Stimulated activated CD8-positive, alpha-beta memory T cell treated with anti-CD3 and anti-CD28 coated beads, Interleukin-2, amount 100 ng/mL, for 1 hour (primary cell): ENCODE data around the gene CMTM3.
"Not testable (repeated sequence)": the region's sequence is repeated elsewhere in the genome, so short reads cannot be mapped to it uniquely, and the experiment has no call there.

Experiments used
- DNase-seq, 2 donors: peaks; one replicate each; pipeline ENCODE4 v3.0.0-alpha.2; 2020; ENCODE audit warnings: low read depth in 2 of 2

CMTM3 gene

DNA sequence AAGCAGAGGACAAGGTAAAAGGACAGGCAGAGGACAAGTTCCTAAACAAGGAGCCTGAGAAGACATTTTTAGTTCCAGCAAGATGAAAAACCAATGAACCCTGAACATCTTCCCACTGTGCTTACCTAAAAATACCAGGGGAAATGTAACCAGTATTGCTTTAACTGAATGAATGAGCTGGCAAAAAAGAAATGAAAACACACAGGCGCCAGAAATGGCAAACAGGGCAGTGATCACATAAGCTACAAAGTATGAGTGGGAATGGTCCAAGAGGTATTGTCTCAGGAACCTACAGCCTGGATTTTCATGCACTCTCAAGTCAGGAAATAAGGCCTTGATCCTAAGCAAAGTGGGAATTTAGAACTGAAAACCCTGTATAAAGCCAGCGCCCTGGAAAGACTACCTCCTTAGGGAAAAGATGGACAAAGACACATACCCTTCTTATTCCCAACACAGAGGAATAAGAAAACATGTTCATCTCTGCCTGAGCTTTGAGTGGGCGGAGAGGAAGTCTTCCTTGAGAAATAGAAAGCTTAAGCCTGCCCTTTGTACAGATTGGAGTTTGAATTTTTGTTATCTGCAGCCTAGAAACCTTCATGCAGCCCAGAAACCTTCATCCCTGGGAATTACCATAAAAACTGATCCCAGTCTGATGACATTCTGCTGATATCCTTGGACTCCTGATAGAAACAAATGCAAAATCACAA, 23.1 kb upstream of the CMTM3 start:
- DNase-seq: no peak

DNA sequence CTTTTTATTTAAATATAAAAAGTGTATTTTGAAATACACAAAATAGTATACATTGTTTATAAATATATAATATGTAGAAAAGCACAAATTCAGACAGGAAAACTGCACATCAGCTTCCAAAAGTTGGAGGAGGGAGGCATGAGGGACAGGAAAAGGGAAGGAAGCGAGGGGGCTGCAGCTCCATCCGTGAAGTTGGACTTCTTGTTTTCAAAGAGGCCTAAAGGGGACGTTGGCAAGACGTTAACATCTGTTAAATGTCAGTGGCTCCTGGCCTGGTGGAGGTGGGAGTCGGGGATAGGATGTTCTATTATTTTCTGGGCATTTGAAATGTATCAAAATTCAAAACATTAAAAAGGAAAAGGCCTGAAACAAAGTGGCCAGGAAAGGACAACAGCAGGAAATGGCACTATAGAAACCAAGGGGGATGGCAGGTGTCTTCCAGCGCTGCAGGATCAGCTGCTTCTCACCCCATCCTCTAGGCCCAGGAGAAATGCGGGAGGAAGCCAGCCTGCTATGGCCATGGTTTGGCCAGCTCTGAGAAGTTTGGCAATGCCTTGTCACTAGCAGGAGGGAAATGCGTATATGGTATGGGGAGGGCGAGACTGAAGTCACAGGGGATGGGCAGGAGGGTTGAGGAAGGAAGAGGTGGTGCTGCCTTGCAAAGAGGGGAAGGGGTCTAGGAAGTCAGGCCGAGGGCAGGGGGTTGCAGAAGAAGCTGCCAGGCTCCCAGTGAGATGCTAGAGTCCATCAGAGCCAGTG, 18.8 kb upstream of the CMTM3 start:
- no peak for DNase-seq

DNA sequence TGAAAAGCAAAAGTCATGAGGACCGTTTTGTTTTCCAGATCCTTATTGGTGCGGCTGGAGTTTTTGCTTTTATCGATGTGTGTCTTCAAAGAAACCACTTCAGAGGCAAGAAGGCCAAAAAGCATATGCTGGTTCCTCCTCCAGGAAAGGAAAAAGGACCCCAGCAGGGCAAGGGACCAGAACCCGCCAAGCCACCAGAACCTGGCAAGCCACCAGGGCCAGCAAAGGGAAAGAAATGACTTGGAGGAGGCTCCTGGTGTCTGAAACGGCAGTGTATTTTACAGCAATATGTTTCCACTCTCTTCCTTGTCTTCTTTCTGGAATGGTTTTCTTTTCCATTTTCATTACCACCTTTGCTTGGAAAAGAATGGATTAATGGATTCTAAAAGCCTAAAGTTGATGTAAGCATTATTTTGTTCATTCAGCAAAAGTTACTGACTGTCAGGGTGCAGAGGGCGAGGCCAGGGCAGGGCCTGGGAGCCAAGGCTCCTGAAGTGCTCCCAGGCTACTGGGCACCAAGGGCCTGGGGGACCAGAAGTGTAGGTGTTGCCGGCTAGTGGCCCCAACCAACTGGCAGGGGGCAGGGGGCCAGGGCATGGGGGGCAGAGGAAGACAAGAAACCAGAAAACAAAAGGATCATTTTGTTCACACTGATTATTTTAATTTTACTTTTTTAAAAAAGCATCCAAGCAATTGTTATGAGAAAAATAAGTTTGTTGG, 16.5 kb upstream of the CMTM3 start:
- DNase-seq: no peak

DNA sequence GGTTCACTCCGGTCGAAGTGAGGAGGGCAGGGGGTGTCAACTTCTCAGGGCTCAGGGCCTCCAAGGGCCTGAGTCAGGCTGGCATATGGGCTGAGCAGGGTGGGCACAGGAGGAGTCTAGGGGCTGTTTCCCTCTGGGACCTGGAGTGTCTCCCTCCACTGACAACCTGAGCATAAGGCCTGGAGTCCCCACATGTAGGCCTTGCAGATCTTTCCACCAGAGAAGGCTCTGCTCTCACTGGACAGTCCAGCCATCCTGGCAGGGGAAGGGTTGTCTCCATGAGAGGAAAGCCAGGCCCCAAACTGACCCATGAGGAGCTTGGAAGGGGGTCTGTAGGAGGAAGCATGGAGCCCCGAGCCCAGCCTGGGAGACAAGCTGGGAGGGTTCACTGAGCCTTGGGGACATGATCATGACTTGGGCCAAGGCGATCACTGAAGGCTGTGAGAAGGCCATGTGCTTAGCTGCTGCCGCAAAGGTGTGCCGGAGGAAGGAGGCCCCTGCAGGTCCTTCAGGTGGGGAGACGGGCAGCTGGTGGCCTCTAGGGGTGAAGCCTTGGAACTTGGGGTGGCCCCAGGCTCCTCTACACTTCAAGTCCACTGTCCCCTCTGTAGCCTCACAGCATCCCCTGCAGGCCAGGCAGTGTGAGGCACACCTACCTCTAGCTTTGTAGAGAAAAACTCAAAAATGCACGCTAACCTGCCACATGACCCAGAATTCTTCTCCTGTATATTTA, 15.4 kb upstream of the CMTM3 start:
- peak in 1 of 2 donors; percentile 42 for DNase-seq

DNA sequence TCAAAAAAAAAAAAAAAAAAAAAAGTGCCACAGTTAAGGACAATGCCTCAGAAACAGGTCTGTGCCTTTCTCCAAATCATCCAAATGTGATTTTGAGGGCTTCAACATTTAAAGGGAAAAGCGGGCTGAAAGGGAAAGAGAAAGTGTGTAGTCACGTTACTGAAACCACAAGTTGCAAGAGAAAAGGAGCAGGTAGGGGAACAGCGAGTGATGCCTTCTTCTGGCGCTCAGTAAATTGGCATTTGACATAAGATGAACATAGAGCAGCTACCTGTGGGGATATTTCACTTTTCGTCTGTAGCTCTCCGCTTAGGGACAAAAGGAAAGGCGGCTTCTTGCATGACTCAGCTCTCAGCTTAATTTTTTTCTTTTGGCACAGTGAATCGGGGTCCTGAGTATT, 14.2 kb upstream of the CMTM3 start:
- no peak for DNase-seq

DNA sequence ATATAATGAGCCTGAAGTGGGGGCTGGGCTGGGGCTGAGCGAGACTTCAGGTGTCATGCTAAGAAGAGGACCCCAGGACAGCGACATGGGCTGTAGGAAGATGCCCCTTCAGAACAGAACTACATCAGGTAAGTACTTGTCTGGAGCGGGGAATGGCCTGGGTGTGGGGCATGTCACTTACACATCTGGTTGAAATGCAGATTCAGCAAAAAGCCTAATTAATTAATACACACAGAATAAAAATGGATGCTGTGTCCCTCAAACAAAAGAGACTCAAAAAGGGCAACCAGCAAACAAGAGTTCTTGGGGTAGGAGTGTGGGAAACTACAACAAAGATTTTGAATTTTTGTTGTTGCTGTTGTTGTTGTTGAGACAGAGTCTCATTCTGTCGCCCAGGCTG, 13.5 kb upstream of the CMTM3 start:
- no peak for DNase-seq

DNA sequence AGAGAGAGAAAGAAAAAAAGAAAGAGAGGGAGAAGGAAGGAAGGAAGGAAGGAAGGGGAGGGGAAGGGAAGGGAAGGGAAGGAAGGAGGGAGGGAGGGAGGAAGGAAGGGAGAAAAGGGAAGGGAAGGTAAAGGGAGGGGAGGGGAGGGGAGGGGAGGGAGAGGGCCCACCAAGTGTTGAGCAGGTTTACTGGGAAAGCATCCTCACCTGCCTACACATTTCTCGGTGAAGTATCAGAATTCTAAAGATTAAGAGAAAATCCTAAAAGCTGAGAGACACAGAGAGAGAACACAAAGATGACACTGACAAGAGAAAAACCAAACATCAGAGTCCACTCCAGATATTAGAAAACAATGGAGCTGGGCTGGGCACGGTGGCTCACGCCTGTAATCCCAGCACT, 12.3 kb upstream of the CMTM3 start:
- DNase-seq: no peak

DNA sequence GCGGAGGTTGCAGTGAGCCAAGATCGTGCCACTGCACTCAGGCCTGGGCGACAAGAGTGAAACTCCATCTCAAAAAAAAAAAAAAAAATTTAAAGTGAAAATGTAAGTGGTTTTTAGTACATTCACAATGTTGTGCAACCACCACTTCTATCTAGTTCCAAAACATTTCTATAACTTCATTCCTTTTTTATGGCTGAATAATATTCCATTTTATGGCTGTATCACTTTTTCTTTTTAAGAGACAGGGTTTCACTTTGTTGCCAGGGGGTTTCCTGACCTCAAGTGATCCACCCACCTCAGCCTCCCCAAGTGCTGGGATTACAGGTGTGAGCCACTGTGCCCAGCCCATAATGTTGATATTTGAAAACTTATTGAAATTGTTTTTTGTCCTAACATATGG, 11.7 kb upstream of the CMTM3 start:
- DNase-seq: no peak

DNA sequence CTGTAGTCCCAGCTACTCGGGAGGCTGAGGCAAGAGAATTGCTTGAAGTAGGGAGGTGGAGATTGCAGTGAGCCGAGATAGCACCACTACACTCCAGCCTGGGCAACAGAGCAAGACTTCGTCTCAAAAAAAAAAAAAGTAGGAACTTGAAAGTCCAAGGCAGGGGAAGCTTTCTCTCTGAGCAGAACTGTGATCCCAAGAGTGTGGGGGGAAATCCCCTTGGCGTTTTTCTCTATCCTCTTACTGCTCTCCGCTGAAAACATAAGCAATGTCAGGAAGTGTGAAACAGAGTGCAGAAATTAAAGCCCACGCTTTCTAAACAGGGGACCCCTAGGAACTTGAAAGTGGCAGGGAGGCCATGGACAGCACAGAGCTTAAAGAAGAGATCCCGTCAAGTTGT, 9.8 kb upstream of the CMTM3 start:
- no peak for DNase-seq

DNA sequence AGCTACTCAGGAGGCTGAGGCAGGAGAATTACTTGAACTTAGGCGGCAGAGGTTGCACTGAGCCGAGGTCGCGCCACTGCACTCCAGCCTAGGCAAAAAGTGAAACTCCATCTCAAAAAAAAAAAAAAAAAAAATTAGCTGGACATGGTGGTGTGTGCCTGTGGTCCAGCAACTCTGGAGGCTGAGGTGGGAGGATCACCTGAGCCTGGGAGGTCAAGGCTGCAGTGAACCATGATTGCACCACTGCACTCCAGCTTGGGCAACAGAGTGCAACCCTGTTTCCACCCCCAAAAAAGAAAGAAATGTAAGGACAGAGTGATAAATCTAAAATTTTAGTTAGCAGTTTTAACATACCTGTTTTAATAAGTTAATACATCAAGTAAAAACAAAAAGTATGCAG, 7.9 kb upstream of the CMTM3 start:
- DNase-seq: not testable (repeated sequence)

DNA sequence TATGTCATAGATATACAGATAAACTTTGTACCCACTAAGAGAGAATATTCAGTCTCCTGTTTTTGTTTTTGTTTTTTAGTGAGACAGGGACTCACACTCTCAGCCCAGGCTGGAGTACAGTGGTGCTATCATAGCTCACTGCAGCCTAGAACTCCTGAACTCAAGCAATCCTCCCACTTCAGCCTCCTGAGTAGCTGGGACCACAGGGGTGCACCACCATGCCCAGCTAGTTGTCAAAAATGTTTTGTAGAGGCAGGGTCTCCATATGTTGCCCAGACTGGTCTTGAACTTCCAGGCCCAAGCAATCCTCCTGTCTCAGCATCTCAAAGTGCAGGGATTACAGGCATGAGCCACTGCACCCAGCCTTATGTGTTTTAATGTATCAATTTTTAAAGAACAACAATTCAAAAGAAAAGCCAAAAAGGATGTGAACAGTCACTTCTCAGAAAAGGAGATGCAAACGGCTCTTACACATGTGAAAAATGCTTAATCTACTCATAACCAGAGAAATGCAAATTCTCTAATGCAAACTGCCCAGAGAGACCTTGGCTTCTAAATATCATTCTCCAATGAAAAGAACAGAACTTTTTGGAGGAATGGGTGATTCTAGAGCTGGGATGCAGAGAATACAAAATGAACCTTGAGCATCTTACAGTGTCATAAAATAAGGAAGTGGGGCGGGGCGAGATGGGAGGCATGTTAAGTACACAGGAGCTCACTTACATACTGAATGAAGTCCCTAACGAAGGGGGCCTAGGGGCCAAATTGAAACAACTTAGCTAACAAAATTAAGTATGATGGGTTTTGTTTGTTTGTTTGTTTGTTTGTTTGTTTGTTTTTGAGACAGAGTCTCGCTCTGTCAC, 7.3 kb upstream of the CMTM3 start:
- DNase-seq: no peak

DNA sequence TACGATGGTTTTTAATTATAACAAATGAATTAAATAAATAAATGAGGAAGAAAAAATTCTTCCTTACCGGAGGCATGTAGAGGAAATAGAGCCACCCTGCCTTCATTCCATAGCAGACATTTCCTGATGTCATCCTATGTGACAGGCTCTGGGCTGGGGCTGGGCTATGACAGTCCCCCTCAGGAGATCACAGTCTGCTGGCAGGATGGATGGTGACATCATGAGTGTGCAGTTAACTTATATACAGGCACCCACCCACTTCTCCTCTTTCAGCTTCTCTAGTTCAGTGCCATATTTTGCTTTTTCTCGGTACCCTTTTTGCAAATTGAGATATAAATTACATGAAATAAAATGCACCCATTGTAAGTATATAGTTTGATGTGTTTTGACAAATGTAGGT, 6.4 kb upstream of the CMTM3 start:
- DNase-seq: no peak

DNA sequence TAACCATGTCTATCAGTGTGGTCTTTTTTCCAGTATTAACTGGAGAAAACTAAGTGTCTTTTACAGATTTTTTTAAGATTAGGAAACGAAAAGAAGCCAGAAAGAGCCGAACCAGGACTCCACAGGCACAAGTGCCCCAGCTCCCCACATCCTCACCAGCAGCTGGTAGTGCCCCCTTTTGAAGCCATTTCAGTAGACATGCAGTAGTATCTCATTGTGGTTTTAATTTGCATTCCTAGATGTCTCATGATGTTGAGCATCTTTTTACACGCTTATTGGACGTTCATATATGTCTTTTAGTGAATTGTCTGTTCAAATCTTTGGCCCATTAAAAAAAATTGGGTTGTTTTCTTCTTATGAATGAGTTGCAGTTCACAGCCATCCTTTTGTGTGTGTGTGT, 4.8 kb upstream of the CMTM3 start:
- no peak for DNase-seq

DNA sequence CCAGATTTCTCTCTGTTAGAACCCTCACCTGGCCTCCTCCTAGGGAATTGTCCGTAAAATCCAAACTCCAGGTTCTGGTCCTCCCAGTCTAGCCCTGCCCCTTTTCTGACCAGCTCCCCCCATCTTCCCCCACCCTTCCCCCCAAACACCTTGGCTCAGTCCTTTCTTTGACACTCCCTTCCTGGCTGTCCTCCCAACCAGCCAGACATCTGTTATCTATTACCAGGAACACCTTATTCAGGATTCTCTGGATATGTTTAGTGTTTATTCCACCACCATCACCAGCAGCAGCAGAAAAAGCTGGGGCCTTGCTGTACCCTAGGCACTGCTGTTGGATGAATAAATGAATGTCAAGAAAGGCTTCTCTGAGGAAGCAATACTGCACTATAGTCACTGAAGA, 4.0 kb upstream of the CMTM3 start:
- no peak for DNase-seq

DNA sequence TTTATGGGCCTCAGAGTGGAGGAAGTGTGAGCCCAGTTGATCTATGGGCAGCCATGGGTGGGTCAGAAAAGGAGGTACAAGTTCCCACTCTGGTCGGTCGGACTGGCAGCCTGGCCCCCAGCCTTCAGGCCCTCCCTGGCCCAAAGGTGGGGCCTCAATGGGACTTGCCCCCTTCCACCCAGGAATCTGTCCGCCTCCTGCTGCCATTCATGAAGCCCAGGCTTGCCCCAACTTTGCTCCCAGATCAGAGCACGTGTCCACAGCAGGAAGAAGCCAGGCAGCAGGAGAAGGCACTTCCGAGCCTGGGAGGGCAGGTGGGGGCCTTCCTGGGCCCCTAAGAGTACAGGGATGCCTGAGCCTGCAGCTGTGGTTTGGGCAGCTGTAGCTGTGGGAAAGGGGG, 3.0 kb upstream of the CMTM3 start:
- no peak for DNase-seq

DNA sequence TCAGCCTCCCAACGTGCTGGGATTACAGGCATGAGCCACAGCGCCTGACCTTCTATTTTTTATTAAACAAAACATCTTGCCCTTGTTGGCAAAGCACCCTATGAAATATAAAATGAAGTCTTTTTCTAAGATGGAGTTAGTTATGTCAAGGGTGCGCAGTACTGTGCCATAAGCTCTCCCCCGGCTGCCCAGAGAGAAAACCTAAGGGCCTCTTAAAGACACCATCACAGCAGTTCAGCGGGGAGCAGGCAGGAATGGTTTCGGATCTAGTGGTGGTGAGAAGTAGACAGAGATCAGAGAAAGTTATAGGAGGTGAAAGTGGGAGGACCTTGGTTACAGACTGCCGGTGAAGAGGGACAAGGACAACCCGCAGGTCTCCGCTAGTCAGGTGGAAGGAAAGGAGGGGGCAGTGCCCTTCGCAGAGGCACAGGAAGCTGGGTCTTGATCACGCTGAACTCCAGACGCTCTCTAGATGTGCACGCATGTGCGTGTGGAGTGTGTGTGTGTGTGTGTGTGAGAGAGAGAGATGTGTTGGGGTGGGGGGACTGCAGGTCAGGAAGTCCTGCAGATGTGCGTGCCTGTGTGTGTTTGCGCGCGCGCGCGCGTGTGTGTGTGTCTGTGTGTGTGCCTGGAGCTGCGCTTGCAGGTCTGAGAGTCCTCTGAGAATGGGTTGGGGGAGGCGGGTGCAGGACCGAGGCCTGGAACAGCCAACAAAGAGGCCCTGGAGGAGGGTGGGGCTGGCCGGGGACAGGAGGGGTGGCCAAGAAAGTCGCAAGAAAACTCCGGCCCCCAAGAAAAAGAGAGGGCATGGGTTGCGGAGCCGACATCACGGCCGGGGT, 748 bp upstream of the CMTM3 start:
- peak; percentile 27 to 36 for DNase-seq

DNA sequence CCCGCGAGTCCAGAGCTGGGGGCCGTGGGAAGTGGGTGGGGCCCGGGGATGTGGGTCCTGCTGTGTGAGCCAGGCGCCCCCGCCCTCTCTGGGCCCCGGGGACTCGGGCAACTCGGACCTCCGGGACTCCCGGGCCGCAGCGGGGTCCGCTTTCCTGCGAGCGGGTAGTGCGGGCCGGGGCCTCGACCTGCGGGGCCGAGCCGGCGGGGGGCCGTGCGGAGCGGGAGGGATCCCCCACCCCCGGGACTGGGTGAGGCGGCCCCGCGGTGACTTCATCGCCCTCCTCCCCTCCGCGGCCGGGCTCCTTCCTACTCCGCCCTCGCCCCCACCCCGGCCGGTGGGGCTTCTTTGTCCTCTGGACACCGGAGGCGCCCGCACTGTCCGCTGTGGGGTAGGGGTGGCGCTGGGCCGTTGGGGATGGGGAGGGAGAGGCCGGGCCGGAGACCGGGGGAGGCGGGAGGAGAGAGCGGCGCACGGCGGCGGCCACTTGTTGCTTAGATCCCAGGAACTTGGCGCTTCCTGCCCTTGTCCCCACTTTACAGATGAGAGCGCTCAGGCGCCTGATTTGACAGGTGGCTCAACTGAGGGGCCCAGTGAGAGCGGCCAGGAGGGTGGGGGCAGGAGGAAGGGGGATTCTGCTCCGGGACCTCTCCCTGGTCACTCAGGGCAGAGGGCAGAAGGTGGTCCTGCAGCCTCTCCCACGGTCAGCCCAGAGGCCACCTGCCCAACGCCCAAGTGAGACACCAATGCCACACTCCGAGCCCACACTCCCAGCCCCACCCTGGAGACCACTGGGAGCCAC, 874 bp downstream of the CMTM3 start:
- DNase-seq: no peak

DNA sequence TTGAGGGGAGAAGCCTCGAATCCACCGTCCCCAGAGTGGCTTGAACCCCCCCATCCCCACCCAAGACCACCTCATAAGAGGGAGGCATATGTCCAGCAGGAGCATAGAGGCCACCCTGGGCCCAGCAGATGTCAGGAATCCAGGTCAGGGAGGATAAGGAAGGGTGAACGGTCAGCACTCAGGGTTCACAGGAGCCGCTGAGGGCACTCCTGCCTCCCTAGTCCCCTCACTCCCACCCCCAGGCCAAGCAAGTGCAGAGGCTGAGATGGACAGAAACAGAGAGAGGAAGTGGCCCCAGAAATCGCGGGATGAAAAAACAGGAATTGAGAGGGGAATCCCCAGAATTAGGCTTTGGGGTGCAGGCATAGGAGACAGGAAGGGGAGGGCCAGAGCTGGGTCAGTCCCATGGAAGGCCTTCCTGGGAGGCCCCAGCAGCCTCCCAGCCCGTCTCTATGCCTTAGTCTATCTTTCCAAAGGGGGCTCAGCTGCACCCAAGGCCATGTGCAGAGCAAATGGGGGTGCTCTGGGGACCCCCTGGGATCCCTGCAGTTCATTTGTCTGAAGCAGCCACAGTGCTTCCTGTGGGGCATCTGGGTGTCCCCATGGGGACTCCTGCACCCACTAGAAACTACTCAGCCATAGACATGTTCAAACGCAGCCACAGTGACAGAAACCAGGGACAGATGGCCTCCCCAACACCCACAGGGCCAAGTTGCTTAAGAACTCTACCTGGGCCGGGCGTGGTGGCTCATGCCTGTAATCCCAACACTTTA, 1.7 kb downstream of the CMTM3 start:
- no peak for DNase-seq
